Sigmoid colon (tissue), 7 donors: Measurements from ENCODE around the gene MYOC. TPM values are rescaled to one million over a fixed set of nuclear protein-coding genes. Genes with fewer than 3 reads are reported as not detected.
"Not testable (repeated sequence)": the region's sequence is repeated elsewhere in the genome, so short reads cannot be mapped to it uniquely, and the experiment has no call there.

Source experiments
- DNase-seq: peaks from one replicate; pipeline ENCODE4 v3.0.0-alpha.2; 2019
- H3K27ac ChIP-seq, 4 donors: fragments of 200-600 bp; sonication (generic); one replicate each; pipeline ENCODE4 v1.5.1; 2016 to 2019; ENCODE audit warnings: mild to moderate bottlenecking in 1 of 4
- H3K27me3 ChIP-seq, 3 donors: fragments of 200-600 bp; sonication (generic); one replicate each; pipeline ENCODE4 v1.5.1; 2019; ENCODE audit warnings: mild to moderate bottlenecking in 1 of 3
- H3K36me3 ChIP-seq, 4 donors: fragments of 200-600 bp; sonication (generic); one replicate each; pipeline ENCODE4 v1.5.1; 2016 to 2019
- H3K4me1 ChIP-seq, 4 donors: fragments of 200-600 bp; sonication (generic); one replicate each; pipeline ENCODE4 v1.5.1; 2017 to 2019
- H3K4me3 ChIP-seq, 4 donors: fragments of 200-600 bp; sonication (generic); one replicate each; pipeline ENCODE4 v1.5.1; 2017 to 2019; ENCODE audit warnings: mild to moderate bottlenecking in 2 of 4, moderate library complexity in 1 of 4
- H3K9me3 ChIP-seq, 4 donors: fragments of 200-600 bp in 3 of 4; sonication (generic) in 3 of 4; one replicate each; pipeline versions ENCODE4 v1.5.1 to v1.6.1; 2013 to 2019
- CTCF ChIP-seq, 4 experiments: fragments of 450-650 bp in 3 of 4; fragments of 200-600 bp in 1 of 4; IDR thresholded peaks; one replicate each; pipeline ENCODE4 v1.5.1; 2016 to 2019; ENCODE audit warnings: antibody characterized with exemption in 4 of 4, mild to moderate bottlenecking in 3 of 4, moderate library complexity in 2 of 4
- EP300 ChIP-seq, 4 donors: sonication (generic); formaldehyde crosslinking; IDR thresholded peaks; one replicate each; pipeline ENCODE4 v1.6.1; 2017; ENCODE audit warnings: antibody characterized with exemption in 4 of 4
- POLR2A ChIP-seq, 2 donors: fragments of 450-650 bp; IDR thresholded peaks; one replicate each; pipeline ENCODE4 v1.6.1; 2016; ENCODE audit warnings: antibody characterized with exemption in 2 of 2, mild to moderate bottlenecking in 2 of 2, moderate library complexity in 2 of 2
- POLR2AphosphoS5 ChIP-seq, 4 donors: sonication (generic); formaldehyde crosslinking; IDR thresholded peaks; one replicate each; pipeline ENCODE4 v1.6.1; 2017; ENCODE audit warnings: antibody characterized with exemption in 4 of 4
- WGBS, 2 donors: extraction: QIAGEN DNeasy Blood & Tissue Kit; methylation state at CpG; one replicate each; pipeline ENCODE4 v1.1.7; 2013; 5-methylcytosine and 5-hydroxymethylcytosine counted together
- intact Hi-C: fragments of 100-400 bp; cut with DNase I; formaldehyde crosslinking; loops from one replicate; pipeline ENCODE4 v1.15.1; 2023
- polyA plus RNA-seq, 3 donors: library from polyadenylated mRNA; stranded (reverse); fragments of 200-250 nt; gene quantifications; one replicate each; pipeline ENCODE4 v1.2.3, GENCODE V29; 2013
- total RNA-seq, 4 donors: library from RNA; depleted of rRNA; stranded (reverse); fragments of >200 nt; gene quantifications; one replicate each; pipeline ENCODE4 v1.1.0, GENCODE V29; 2016
- donor health status: healthy with polysubstance abuse.
- donor health status: Bipolar disorder and iron deficiency.
- donor health status: healthy.

MYOC gene
- total and polyA plus RNA-seq, 7 donors: 0.50 to 31.0 (median 6.7) TPM; not detected in 1

DNA sequence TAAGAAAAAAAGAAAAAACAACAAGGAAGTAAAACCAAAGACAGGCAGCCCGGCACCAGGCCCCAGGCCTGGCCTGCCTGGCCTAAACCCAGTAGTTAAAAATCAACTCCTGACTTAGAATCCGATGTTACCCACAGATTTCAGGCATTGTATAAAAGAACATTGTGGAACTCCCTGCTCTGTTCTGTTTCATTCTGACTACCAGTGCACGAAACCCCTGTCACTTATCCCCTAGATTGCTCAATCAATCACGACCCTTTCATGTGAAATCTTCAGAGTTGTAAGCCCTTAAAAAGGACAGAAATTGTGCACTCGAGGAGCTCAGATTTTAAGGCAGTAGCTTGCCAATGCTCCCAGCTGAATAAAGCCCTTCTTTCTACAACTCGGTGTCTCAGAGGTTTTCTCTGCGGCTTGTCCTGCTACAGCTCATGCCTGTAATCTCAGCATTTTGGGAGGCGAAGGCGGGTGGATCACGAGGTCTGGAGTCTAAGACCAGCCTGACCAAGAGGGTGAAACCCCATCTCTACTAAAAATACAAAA, 46.0 kb downstream of the MYOC start:
- DNase-seq: no peak
- Histone ChIP-seq H3K4me3 (no peak overlapping the region), H3K9me3 (no peaks in the 10 kb centered on the region), H3K4me1 (no peaks in the 10 kb centered on the region), H3K27ac (no peak overlapping the region), H3K36me3 (no peaks in the 10 kb centered on the region), H3K27me3 (no peaks in the 10 kb centered on the region)
- WGBS, 2 donors: 69 to 77% methylated on average over 10 of the region's 10 CpGs
- TF ChIP-seq POLR2AphosphoS5 (IDR thresholded peaks at IDR 0.05): no peak
- TF ChIP-seq POLR2A (IDR thresholded peaks at IDR 0.05): no peak
- TF ChIP-seq EP300 (IDR thresholded peaks at IDR 0.05): no peak
- intact Hi-C loops: no loop called here

- H3K27me3 ChIP-seq, H3K4me1 ChIP-seq, intact Hi-C loops, H3K4me3 ChIP-seq, DNase-seq, H3K27ac ChIP-seq, H3K9me3 ChIP-seq, H3K36me3 ChIP-seq: not testable (repeated sequence)
- 90 to 95% methylated on average over 6 of the region's 6 CpGs for WGBS, 2 donors
Observed at GRCh38 chr1:171603042-171603441, 49.4 kb downstream of the MYOC start.

DNA sequence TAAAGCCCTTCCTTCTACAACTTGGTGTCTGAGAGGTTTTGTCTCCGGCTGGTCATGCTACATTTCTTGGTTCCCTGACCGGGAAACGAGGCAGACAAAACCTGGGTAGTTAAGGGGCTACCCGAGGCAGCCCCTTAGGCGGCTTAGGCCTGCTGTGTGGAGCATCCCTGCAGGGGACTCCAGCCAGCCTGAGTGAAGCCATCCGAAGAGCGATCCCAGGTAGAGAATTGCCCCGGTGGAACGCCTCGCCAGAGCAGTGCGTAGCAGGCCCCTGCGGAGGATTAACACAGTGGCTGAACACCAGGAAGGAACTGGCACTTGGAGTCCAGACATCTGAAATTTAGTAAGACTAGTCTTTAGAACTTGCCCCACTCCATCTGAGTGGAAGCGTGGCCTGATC, 51.6 kb downstream of the MYOC start:
- H3K4me1 ChIP-seq: no peaks in the 10 kb centered on the region
- no peaks in the 10 kb centered on the region for H3K36me3 ChIP-seq
- no peaks in the 10 kb centered on the region for H3K27me3 ChIP-seq
- DNase-seq: no peak
- intact Hi-C loops: no loop called here
- TF ChIP-seq POLR2AphosphoS5 (IDR thresholded peaks at IDR 0.05): no peak
- TF ChIP-seq EP300 (IDR thresholded peaks at IDR 0.05): no peak
- no peaks in the 10 kb centered on the region for H3K9me3 ChIP-seq
- 95 to 97% methylated on average over 13 of the region's 13 CpGs for WGBS, 2 donors
- H3K27ac ChIP-seq: no peak overlapping the region
- H3K4me3 ChIP-seq: no peak overlapping the region

DNA sequence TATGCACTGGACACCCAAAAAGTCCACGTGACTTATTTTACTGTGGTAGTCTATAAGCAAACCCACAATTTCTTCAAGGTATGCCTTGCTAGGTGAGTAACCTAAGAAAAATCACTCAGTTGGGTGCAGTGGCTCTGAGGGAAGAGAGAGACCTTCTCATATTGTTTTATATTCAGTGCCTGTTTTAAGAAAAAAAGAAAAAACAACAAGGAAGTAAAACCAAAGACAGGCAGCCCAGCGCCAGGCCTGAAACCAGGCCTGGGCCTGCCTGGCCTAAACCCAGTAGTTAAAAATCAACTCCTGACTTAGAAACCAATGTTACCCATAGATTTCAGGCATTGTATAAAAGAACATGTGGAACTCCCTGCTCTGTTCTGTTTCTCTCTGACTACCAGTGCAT, 52.2 kb downstream of the MYOC start:
- H3K4me1 ChIP-seq, H3K27ac ChIP-seq, H3K4me3 ChIP-seq, H3K9me3 ChIP-seq, H3K27me3 ChIP-seq, H3K36me3 ChIP-seq, DNase-seq, intact Hi-C loops: not testable (repeated sequence)
- 66 to 84% methylated on average over 2 of the region's 2 CpGs for WGBS, 2 donors

GRCh38 chr1:171597203-171597602, 55.3 kb downstream of the MYOC start:
- 75 to 83% methylated on average over 1 of the region's 1 CpG for WGBS, 2 donors
- H3K4me3 ChIP-seq: no peak overlapping the region
- H3K4me1 ChIP-seq: peaks cover 0 to 8% (median 0%) of the 10 kb centered on the region in 4 donors
- intact Hi-C loops: no loop called here
- H3K36me3 ChIP-seq: peaks cover 0 to 23% (median 9%) of the 10 kb centered on the region in 4 donors
- H3K9me3 ChIP-seq: no peaks in the 10 kb centered on the region
- no peak overlapping the region for H3K27ac ChIP-seq
- DNase-seq: no peak
- H3K27me3 ChIP-seq: no peaks in the 10 kb centered on the region
- TF ChIP-seq POLR2AphosphoS5 (IDR thresholded peaks at IDR 0.05): no peak

DNA sequence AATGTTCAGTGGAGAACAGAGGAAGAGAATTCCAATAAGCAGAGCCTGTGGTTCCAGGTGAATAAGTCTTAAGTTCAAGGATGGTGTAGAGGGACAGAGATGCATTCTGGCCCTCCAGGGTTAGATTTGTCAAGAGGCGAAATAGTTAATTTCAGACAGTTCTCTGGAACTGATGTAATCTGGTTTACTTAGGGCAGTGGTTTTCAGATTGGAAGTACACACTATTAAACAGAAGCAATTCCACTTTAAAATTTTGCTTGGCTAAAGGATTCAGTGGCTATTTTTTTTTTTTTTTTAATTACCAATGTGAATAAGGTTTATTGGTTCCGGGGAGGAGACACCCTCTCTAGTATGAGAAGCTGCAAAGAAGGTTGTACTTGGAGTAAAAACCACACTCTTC, 55.8 kb downstream of the MYOC start:
- intact Hi-C loops: no loop called here
- 87 to 92% methylated on average over 2 of the region's 2 CpGs for WGBS, 2 donors
- TF ChIP-seq POLR2A (IDR thresholded peaks at IDR 0.05) (no peak), POLR2AphosphoS5 (IDR thresholded peaks at IDR 0.05) (no peak), EP300 (IDR thresholded peaks at IDR 0.05) (no peak), CTCF (IDR thresholded peaks at IDR 0.05) (no peak)

DNA sequence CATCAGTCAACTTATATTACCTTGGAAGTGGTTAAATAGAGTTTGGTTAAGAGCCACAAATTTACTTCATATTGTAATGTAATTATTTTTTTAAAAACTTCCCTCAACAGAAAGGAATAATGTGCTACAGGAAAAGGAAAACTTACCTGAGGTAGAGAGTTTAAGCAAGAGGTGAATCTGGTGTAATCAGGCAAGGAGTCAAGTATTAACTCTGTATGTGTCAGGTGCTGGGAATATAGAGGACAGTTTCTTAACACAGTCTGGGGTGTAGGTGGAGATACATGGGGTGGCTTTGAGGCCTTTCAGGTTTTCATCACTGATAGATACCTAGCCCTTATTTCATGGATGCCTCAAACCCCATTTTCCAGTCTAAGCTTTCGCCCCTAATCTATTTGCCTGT, 56.4 kb downstream of the MYOC start:
- Histone ChIP-seq H3K36me3 (peaks cover 8 to 34% (median 14%) of the 10 kb centered on the region in 4 donors), H3K27ac (no peak overlapping the region), H3K4me3 (no peak overlapping the region), H3K4me1 (peaks cover 0 to 8% (median 0%) of the 10 kb centered on the region in 4 donors), H3K27me3 (no peaks in the 10 kb centered on the region), H3K9me3 (no peaks in the 10 kb centered on the region)
- 100% methylated on average over 1 of the region's 1 CpG for WGBS, 2 donors
- no peak for DNase-seq
- intact Hi-C loops: no loop called here
- TF ChIP-seq POLR2AphosphoS5 (IDR thresholded peaks at IDR 0.05): no peak
- TF ChIP-seq EP300 (IDR thresholded peaks at IDR 0.05): no peak
- TF ChIP-seq CTCF (IDR thresholded peaks at IDR 0.05): no peak
- TF ChIP-seq POLR2A (IDR thresholded peaks at IDR 0.05): no peak

More for the DNA sequence above, 55.8 kb downstream of the MYOC start:
- H3K27me3 ChIP-seq: no peaks in the 10 kb centered on the region
- H3K4me1 ChIP-seq: peaks cover 0 to 8% (median 0%) of the 10 kb centered on the region in 4 donors
- peaks cover 3 to 28% (median 12%) of the 10 kb centered on the region in 4 donors for H3K36me3 ChIP-seq
- H3K4me3 ChIP-seq: no peak overlapping the region
- DNase-seq: no peak
- no peak overlapping the region for H3K27ac ChIP-seq
- H3K9me3 ChIP-seq: no peaks in the 10 kb centered on the region
